Mucosa of rectum (tissue), 2 donors: ENCODE data around the gene TNIP2.

Source experiments
- H3K27ac ChIP-seq, 2 donors: one replicate each; pipeline ENCODE4 v1.7.0; 2013; ENCODE audit warnings: inconsistent platforms in 2 of 2, low read depth in 2 of 2, low read length in 2 of 2
- H3K27me3 ChIP-seq, 2 donors: one replicate each; pipeline ENCODE4 v1.7.0; 2013; ENCODE audit warnings: low read length in 2 of 2; ENCODE audit not compliant: control insufficient read depth in 2 of 2, insufficient read depth in 2 of 2
- H3K36me3 ChIP-seq, 2 donors: one replicate each; pipeline ENCODE4 v1.7.0; 2013; ENCODE audit warnings: low read length in 2 of 2; ENCODE audit not compliant: control insufficient read depth in 2 of 2, insufficient read depth in 2 of 2
- H3K4me1 ChIP-seq, 2 donors: one replicate each; pipeline ENCODE4 v1.7.0; 2013; ENCODE audit warnings: low read length in 2 of 2, mild to moderate bottlenecking in 1 of 2; ENCODE audit not compliant: control insufficient read depth in 2 of 2, insufficient read depth in 2 of 2
- H3K4me3 ChIP-seq, 2 donors: one replicate each; pipeline ENCODE4 v1.7.0; 2013; ENCODE audit warnings: low read length in 2 of 2
- H3K9ac ChIP-seq, 2 donors: one replicate each; pipeline ENCODE4 v1.7.0; 2013; ENCODE audit warnings: low read length in 2 of 2, low read depth in 1 of 2, mild to moderate bottlenecking in 1 of 2
- H3K9me3 ChIP-seq, 2 donors: one replicate each; pipeline ENCODE4 v1.7.0; 2013; ENCODE audit warnings: low read length in 2 of 2; ENCODE audit not compliant: control insufficient read depth in 2 of 2
- donor health status: healthy.
- donor health status: Normal muscosa, but diverticular disease.

The TNIP2 gene

DNA sequence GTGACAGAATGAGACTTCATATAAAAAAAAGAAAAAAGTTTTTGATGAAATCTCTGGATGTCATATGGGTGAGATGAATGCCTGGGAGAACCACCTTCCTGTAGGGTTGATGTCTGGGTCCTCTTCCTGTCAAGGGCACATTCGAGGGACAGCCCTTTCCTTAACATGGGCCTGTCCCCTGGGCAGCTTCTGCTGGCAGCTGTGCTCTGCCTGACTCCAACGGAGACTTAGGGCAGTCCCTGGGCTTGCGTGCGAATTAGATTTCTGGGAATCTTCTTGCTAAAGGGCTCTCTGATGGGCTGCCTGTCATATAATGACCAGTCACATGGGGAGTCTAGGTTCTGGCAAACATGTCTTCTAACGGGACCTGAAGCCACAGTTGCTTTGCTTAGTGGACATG, 40.7 kb downstream of the TNIP2 start:
- Histone ChIP-seq H3K36me3 (peaks cover 21 to 36% of the 10 kb centered on the region in 2 donors), H3K9ac (no peak overlapping the region), H3K4me3 (no peak overlapping the region), H3K9me3 (no peaks in the 10 kb centered on the region), H3K4me1 (peaks cover 0 to 3% of the 10 kb centered on the region in 2 donors), H3K27ac (no peak overlapping the region), H3K27me3 (no peaks in the 10 kb centered on the region)

DNA sequence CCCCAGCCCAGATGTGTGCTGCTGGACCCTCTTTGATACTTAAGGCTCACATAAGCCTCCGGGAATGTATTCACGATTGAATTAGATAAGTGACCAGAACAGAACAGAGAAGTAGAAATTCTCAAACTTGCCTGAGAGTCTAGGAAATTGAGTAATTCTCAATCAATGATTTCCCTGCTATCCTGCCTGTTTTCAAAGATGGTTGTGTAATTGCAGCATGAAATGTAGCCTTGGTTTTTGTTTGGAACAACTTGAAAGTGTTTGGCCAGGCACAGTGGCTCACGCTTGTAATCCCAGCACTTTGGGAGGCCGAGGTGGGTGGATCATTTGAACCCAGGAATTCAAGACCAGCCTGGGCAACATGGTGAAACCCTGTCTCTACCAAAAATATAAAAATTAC, 41.2 kb downstream of the TNIP2 start:
- no peak overlapping the region for H3K9ac ChIP-seq
- no peaks in the 10 kb centered on the region for H3K9me3 ChIP-seq
- no peaks in the 10 kb centered on the region for H3K27me3 ChIP-seq
- H3K36me3 ChIP-seq: peaks cover 21 to 33% of the 10 kb centered on the region in 2 donors
- H3K4me1 ChIP-seq: peaks cover 0 to 3% of the 10 kb centered on the region in 2 donors
- no peak overlapping the region for H3K27ac ChIP-seq
- H3K4me3 ChIP-seq: no peak overlapping the region

- Histone ChIP-seq H3K9me3 (no peaks in the 10 kb centered on the region), H3K36me3 (peaks cover 21 to 33% of the 10 kb centered on the region in 2 donors), H3K27me3 (no peaks in the 10 kb centered on the region), H3K4me1 (peaks cover 0 to 3% of the 10 kb centered on the region in 2 donors), H3K27ac (no peak overlapping the region), H3K9ac (no peak overlapping the region), H3K4me3 (no peak overlapping the region)
These were observed 41.9 kb downstream of the TNIP2 start for GRCh38 chr4:2714061-2714770.

DNA sequence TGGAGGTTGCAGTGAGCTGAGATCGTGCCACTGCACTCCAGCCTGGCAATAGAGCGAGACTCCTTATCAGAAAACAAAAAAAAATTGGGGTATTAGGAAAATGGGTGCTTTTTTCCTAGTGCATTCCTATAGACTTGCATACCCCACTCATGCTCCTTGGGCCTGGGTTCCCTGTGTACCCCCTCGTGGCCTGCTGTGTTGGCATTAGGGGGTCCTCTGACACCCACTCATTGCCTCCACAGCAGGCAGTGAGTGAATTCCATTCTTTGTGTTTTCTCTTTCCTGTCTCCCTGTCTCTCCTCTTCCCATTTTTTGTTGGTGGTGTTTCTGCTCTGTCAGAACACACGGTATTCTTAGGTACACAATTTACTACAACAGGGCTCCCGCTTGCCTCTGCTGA, 42.8 kb downstream of the TNIP2 start:
- peaks cover 19 to 33% of the 10 kb centered on the region in 2 donors for H3K36me3 ChIP-seq
- H3K9me3 ChIP-seq: no peaks in the 10 kb centered on the region
- H3K4me3 ChIP-seq: no peak overlapping the region
- H3K4me1 ChIP-seq: peaks cover 0 to 3% of the 10 kb centered on the region in 2 donors
- H3K9ac ChIP-seq: no peak overlapping the region
- H3K27ac ChIP-seq: no peak overlapping the region
- H3K27me3 ChIP-seq: no peaks in the 10 kb centered on the region

DNA sequence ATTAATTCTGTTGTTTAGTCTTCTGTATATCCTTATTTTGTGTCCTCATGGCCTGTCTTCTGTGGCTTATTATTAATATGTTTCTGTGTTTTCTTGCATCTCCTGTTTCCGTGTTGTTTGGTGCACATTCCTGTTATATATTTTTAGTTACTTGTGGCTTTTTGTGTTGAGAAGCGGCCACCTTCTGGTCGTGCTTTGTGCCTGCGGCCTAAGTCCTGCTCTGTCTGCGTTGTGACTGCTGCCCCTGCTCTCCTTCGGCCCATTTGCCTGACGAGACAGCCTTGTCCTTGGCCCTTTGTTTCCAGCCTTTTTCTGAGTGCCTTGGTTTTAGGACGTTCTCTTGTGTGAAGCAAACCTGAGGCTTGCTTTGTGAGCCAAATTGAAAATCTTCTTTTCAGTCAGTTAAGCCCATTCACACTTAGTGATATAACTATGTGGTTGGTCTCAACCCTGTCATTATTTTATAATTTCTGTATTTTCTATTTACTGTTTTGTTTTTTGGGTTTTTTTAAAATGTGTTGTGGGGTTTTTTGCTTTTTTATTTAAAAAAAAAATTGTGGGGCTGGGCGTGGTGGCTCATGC, 43.8 kb downstream of the TNIP2 start:
- Histone ChIP-seq H3K27ac (no peak overlapping the region), H3K4me1 (peaks cover 0 to 3% of the 10 kb centered on the region in 2 donors), H3K36me3 (peaks cover 23 to 33% of the 10 kb centered on the region in 2 donors), H3K9me3 (no peaks in the 10 kb centered on the region), H3K27me3 (no peaks in the 10 kb centered on the region), H3K4me3 (no peak overlapping the region), H3K9ac (no peak overlapping the region)

- Histone ChIP-seq H3K4me1 (no peaks in the 10 kb centered on the region), H3K27me3 (no peaks in the 10 kb centered on the region), H3K36me3 (peaks cover 42 to 65% of the 10 kb centered on the region in 2 donors), H3K27ac (no peak overlapping the region), H3K9ac (no peak overlapping the region), H3K4me3 (no peak overlapping the region), H3K9me3 (no peaks in the 10 kb centered on the region)
These were observed 53.4 kb downstream of the TNIP2 start for GRCh38 chr4:2702770-2703169.

DNA sequence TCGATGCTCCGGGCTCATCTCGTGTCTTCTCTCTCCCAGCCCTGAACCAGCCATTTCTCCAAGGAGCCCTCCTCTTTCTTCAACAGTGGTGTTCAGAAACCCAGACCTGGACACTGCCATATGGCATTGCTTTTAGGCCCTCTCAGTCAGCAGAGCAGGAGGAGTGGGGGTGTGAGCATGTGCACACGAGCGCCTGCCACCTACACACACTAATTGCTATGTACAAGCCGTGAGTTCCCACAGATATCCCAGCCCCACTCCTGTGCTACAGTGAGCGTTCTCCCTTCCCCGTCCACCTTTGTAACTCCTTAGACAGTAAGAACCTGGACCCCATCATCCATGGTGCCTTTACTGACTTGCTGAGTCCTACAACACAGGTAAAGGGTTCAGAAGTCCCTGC, 53.8 kb downstream of the TNIP2 start:
- Histone ChIP-seq H3K4me3 (no peak overlapping the region), H3K36me3 (peaks cover 45 to 68% of the 10 kb centered on the region in 2 donors), H3K9me3 (no peaks in the 10 kb centered on the region), H3K27ac (no peak overlapping the region), H3K9ac (no peak overlapping the region), H3K27me3 (no peaks in the 10 kb centered on the region), H3K4me1 (no peaks in the 10 kb centered on the region)

DNA sequence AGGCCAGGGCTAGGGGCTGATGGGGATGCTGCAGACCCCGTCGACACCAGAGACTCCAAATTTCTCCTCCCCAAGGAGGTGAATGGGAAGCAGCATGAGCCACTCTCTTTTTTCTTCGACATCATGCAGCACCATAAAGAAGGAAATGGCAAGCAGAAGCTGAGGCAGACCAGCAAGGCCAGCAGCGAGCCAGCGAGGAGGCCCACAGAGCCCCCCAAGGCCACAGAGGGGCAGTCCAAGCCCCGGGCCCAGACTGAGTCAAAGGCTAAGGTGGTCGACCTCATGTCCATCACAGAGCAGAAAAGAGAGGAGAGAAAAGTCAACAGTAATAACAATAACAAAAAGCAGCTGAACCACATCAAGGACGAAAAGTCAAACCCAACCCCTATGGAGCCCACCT, 56.1 kb downstream of the TNIP2 start:
- no peaks in the 10 kb centered on the region for H3K9me3 ChIP-seq
- H3K9ac ChIP-seq: no peak overlapping the region
- H3K4me1 ChIP-seq: no peaks in the 10 kb centered on the region
- no peak overlapping the region for H3K4me3 ChIP-seq
- no peak overlapping the region for H3K27ac ChIP-seq
- H3K36me3 ChIP-seq: peaks cover 65 to 85% of the 10 kb centered on the region in 2 donors
- H3K27me3 ChIP-seq: no peaks in the 10 kb centered on the region

- Histone ChIP-seq H3K27ac (no peak overlapping the region), H3K9me3 (no peaks in the 10 kb centered on the region), H3K27me3 (no peaks in the 10 kb centered on the region), H3K4me3 (no peak overlapping the region), H3K4me1 (no peaks in the 10 kb centered on the region), H3K9ac (no peak overlapping the region), H3K36me3 (peaks cover 70 to 89% of the 10 kb centered on the region in 2 donors)
These were observed 56.6 kb downstream of the TNIP2 start for GRCh38 chr4:2699534-2699933.

GRCh38 chr4:2698951-2699505, 57.1 kb downstream of the TNIP2 start:
- Histone ChIP-seq H3K9ac (no peak overlapping the region), H3K27ac (no peak overlapping the region), H3K36me3 (peaks cover 72 to 90% of the 10 kb centered on the region in 2 donors), H3K27me3 (no peaks in the 10 kb centered on the region), H3K4me1 (no peaks in the 10 kb centered on the region), H3K4me3 (no peak overlapping the region), H3K9me3 (no peaks in the 10 kb centered on the region)
